KMS-11 (cell line): ENCODE results near the gene TASP1.

Experiments used
- H2AFZ ChIP-seq: fragments of 200-600 bp; sonication (generic); 2 replicates; pipeline ENCODE4 v1.6.1; 2016; ENCODE audit warnings: antibody characterized with exemption, mixed run types, low read depth
- H3K27ac ChIP-seq: fragments of 200-600 bp; sonication (generic); 2 replicates; pipeline ENCODE4 v1.6.1; 2016; ENCODE audit warnings: mild to moderate bottlenecking, mixed run types
- H3K27me3 ChIP-seq: fragments of 200-600 bp; sonication (generic); 2 replicates; pipeline ENCODE4 v1.6.1; 2017; ENCODE audit warnings: mild to moderate bottlenecking, low read depth, mixed run types, moderate library complexity; ENCODE audit not compliant: insufficient read depth
- H3K36me3 ChIP-seq: fragments of 200-600 bp; sonication (generic); 2 replicates; pipeline ENCODE4 v1.6.1; 2017; ENCODE audit warnings: mild to moderate bottlenecking, mixed run types; ENCODE audit not compliant: insufficient read depth
- H3K4me1 ChIP-seq: fragments of 200-600 bp; sonication (generic); 2 replicates; pipeline ENCODE4 v1.6.1; 2016; ENCODE audit warnings: mild to moderate bottlenecking, low read depth, mixed run types; ENCODE audit not compliant: poor library complexity, severe bottlenecking
- H3K4me2 ChIP-seq: fragments of 200-600 bp; sonication (generic); 2 replicates; pipeline ENCODE4 v1.7.0; 2016; ENCODE audit warnings: mild to moderate bottlenecking, mixed run types
- H3K4me3 ChIP-seq: fragments of 200-600 bp; sonication (generic); IDR thresholded peaks from 2 replicates; pipeline ENCODE4 v1.6.1; 2017; ENCODE audit warnings: low read depth, low read length, mixed read lengths; ENCODE audit not compliant: insufficient read depth
- H3K79me2 ChIP-seq: fragments of 200-600 bp; sonication (generic); 2 replicates; pipeline ENCODE4 v1.6.1; 2016; ENCODE audit warnings: low read depth, mixed run types; ENCODE audit not compliant: insufficient read depth
- H3K9ac ChIP-seq: fragments of 200-600 bp; sonication (generic); 2 replicates; pipeline ENCODE4 v1.6.1; 2016; ENCODE audit warnings: mild to moderate bottlenecking, mixed run types
- H4K20me1 ChIP-seq: fragments of 200-600 bp; sonication (generic); 2 replicates; pipeline ENCODE4 v1.6.1; 2016; ENCODE audit warnings: mild to moderate bottlenecking, mixed run types; ENCODE audit not compliant: insufficient read depth
- TF ChIP-seq, protein P1 (sequence below): fragments of 200-600 bp; sonication (generic); conservative IDR thresholded peaks from 2 replicates; pipeline ENCODE4 v1.6.1; 2017; ENCODE audit warnings: low read depth, mild to moderate bottlenecking, antibody characterized with exemption, low read length, moderate library complexity, mixed read lengths

Gene TASP1

DNA sequence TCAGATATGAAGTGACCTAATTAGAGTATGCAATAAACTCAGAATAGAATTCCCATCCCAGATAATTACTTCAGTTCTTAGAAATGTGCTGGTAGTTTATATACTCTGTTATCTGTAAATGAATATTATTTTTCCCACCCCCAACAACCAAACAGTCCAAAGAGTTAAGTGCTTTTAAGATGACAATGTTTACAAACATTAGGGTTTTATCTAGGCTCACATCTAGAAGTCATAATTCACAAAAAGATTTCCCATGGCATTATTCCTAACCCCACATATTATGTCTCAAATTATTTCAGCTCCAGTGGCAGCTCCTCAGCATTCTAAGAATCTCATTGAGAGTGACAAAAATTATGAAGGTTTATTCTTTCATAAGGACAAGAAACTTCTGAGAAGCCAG is 120.9 kb downstream of the TASP1 start:
- Histone ChIP-seq H3K27me3 (no peaks in the 10 kb centered on the region), H3K4me1 (no peaks in the 10 kb centered on the region), H3K36me3 (no peaks in the 10 kb centered on the region), H4K20me1 (no peaks in the 10 kb centered on the region), H2AFZ (no peak overlapping the region), H3K27ac (no peak overlapping the region), H3K4me3 (no peak overlapping the region), H3K79me2 (no peaks in the 10 kb centered on the region), H3K4me2 (no peak overlapping the region), H3K9ac (no peak overlapping the region)
- TF ChIP-seq, protein P1, sequence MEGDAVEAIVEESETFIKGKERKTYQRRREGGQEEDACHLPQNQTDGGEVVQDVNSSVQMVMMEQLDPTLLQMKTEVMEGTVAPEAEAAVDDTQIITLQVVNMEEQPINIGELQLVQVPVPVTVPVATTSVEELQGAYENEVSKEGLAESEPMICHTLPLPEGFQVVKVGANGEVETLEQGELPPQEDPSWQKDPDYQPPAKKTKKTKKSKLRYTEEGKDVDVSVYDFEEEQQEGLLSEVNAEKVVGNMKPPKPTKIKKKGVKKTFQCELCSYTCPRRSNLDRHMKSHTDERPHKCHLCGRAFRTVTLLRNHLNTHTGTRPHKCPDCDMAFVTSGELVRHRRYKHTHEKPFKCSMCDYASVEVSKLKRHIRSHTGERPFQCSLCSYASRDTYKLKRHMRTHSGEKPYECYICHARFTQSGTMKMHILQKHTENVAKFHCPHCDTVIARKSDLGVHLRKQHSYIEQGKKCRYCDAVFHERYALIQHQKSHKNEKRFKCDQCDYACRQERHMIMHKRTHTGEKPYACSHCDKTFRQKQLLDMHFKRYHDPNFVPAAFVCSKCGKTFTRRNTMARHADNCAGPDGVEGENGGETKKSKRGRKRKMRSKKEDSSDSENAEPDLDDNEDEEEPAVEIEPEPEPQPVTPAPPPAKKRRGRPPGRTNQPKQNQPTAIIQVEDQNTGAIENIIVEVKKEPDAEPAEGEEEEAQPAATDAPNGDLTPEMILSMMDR, result no peak

DNA sequence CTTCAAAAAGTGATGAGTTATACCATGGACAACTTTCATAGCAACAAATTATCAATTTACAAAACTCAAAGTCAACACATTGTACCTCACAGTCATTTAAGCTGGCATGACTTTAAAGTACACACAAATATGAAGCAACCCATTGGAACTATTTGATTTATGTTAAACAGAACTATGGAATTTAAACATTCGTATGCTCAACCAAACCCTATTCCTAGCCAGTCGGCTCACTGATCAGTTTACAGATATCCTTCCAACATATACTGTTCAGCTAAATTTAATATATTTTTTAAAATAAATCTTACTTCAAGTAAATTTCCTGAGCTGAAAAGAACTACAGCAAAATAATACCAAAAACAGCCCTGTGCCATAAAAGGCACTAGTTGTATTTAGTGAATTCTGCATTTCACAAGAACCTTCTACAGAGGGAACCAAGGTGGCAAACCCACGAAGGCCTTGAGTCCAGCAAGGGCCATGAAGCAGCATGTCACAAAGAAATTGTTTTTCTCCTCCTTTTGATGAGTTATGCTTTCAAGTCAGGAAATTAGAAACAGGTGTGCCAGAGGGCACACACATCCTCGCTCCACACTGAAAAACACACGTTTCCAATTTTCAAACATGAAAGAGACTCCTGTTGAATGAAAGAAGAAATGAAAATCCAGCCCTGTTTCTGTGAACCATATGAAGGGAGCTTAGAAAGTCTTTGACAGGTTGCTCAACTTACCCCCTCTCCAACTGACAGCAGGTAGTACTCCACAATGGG is 122.8 kb downstream of the TASP1 start:
- TF ChIP-seq, protein P1, result no peak
- Histone ChIP-seq H2AFZ (no peak overlapping the region), H3K79me2 (no peaks in the 10 kb centered on the region), H3K27me3 (no peaks in the 10 kb centered on the region), H3K9ac (no peak overlapping the region), H3K4me2 (no peak overlapping the region), H3K36me3 (no peaks in the 10 kb centered on the region), H3K4me3 (no peak overlapping the region), H4K20me1 (no peaks in the 10 kb centered on the region), H3K4me1 (no peaks in the 10 kb centered on the region), H3K27ac (no peak overlapping the region)

DNA sequence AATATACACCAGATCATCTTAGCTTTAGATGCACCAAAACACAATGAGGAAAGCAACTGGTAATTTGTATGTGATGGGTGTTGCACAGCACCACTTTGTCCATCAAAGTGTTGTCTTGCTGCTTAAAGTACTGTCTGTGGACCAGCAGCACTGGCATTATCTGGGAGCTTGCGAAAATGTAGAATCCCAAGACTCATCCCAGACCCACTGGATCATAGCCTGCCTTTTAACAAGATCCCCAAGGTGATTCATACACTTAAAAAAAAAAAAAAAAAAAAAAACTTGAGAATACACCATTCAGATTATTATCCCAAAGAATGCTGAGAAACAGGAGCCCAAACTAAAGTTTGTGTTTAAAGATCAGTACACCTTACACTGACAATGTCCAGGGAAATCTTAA is 123.4 kb downstream of the TASP1 start:
- TF ChIP-seq, protein P1, result no peak
- Histone ChIP-seq H3K9ac (no peak overlapping the region), H3K4me1 (no peaks in the 10 kb centered on the region), H3K27ac (no peak overlapping the region), H3K79me2 (no peaks in the 10 kb centered on the region), H3K36me3 (no peaks in the 10 kb centered on the region), H3K4me3 (no peak overlapping the region), H2AFZ (no peak overlapping the region), H4K20me1 (no peaks in the 10 kb centered on the region), H3K4me2 (no peak overlapping the region), H3K27me3 (no peaks in the 10 kb centered on the region)

DNA sequence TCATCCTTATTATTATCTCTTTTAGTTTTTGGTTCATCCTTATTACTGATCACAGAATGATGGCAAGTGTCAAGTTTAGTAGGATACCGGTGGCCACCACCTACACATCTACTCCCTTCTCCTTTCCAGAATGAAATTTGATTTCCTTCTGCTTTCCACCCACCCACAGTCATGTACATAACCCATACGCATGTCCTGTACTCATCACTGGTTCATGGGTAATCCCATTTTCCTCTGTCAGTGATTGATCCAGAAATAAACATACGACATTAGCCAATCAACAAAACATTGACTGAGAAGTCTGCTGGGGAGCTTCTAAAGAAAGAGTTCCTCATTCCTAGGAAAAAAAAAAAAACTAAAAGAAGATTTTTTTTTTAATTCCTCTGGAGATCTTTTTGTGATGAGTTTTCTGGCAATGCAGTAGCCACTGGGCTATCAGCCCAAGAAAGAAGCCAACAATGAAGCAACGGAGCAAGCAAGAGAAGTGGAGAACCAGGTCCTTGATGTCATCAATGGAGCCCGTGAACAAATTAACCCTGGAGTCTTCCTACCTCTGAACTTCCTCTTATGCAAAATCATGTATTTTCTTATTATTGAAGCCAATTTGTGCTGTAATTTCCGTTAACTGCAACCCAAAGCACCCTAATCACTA is 127.8 kb downstream of the TASP1 start:
- H3K4me2 ChIP-seq, result no peak overlapping the region
- TF ChIP-seq, protein P1, result no peak
- H3K4me3 ChIP-seq, result no peak overlapping the region
- no peaks in the 10 kb centered on the region for H4K20me1 ChIP-seq
- H2AFZ ChIP-seq, result no peak overlapping the region
- no peaks in the 10 kb centered on the region for H3K79me2 ChIP-seq
- H3K9ac ChIP-seq, result no peak overlapping the region
- no peak overlapping the region for H3K27ac ChIP-seq
- no peaks in the 10 kb centered on the region for H3K4me1 ChIP-seq
- H3K36me3 ChIP-seq, result no peaks in the 10 kb centered on the region
- H3K27me3 ChIP-seq, result no peaks in the 10 kb centered on the region
